Measurements from ENCODE around the gene C12orf54.
"Not testable (repeated sequence)": the region's sequence is repeated elsewhere in the genome, so short reads cannot be mapped to it uniquely, and the experiment has no call there.

- TF ChIP-seq, protein P1, sequence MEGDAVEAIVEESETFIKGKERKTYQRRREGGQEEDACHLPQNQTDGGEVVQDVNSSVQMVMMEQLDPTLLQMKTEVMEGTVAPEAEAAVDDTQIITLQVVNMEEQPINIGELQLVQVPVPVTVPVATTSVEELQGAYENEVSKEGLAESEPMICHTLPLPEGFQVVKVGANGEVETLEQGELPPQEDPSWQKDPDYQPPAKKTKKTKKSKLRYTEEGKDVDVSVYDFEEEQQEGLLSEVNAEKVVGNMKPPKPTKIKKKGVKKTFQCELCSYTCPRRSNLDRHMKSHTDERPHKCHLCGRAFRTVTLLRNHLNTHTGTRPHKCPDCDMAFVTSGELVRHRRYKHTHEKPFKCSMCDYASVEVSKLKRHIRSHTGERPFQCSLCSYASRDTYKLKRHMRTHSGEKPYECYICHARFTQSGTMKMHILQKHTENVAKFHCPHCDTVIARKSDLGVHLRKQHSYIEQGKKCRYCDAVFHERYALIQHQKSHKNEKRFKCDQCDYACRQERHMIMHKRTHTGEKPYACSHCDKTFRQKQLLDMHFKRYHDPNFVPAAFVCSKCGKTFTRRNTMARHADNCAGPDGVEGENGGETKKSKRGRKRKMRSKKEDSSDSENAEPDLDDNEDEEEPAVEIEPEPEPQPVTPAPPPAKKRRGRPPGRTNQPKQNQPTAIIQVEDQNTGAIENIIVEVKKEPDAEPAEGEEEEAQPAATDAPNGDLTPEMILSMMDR (IDR thresholded peaks at IDR 0.05) = not testable (repeated sequence)
- not testable (repeated sequence) for TF ChIP-seq POLR2A, POLR2AphosphoS5 (IDR thresholded peaks at IDR 0.05)
Observed at GRCh38 chr12:48469027-48469426, 13.3 kb upstream of the C12orf54 start.
